IMR-90 (cell line): ENCODE data around the gene NDUFC2. TPM values are rescaled to one million over a fixed set of nuclear protein-coding genes. Genes with fewer than 3 reads are reported as not detected.

Source experiments
- ATAC-seq: fragments of 200-7000 bp; cut with Tn5 transposase; 2 replicates; pipeline ENCODE4 v1.9.1; 2020; ENCODE audit warnings: low read depth, mild to moderate bottlenecking, moderate library complexity
- BruUV-seq: library from RNA; stranded (reverse); fragments of 400-500 nt; replicated peaks from 2 replicates; lab custom pipeline; 2021; lab: Mats Ljungman, UMichigan
- CTCF ChIA-PET: fragments of 300-600 bp; formaldehyde crosslinking; extraction: SDS; loops from one replicate; lab custom pipeline; 2021; ENCODE audit warnings: antibody characterized with exemption; lab: Yijun Ruan, JAX
- POLR2A ChIA-PET: fragments of 300-600 bp; sonication (Branson Sonifier 250); formaldehyde crosslinking; loops from one replicate; lab custom pipeline; 2022; ENCODE audit warnings: antibody characterized with exemption; ENCODE audit not compliant: unreplicated experiment; lab: Charles Lee
- DNase-seq: peaks from one replicate; pipeline ENCODE4 v3.0.0; 2013
- H2AFZ ChIP-seq: replicated peaks from 2 replicates; pipeline ENCODE3; 2013; ENCODE audit warnings: low read length, mild to moderate bottlenecking; ENCODE audit not compliant: poor library complexity
- H2AK5ac ChIP-seq: 2 replicates; pipeline ENCODE4 v1.6.1; 2013; ENCODE audit warnings: low read depth, low read length, inconsistent platforms
- H2AK9ac ChIP-seq: replicated peaks from 2 replicates; pipeline ENCODE3; 2013; ENCODE audit warnings: mild to moderate bottlenecking, low read depth, low read length, moderate library complexity; ENCODE audit not compliant: poor library complexity
- H2BK120ac ChIP-seq: 2 replicates; pipeline ENCODE4 v1.6.1; 2013; ENCODE audit warnings: low read depth, low read length, inconsistent platforms
- H2BK15ac ChIP-seq: 3 replicates; pipeline ENCODE4 v1.6.1; 2013; ENCODE audit warnings: low read depth, low read length, inconsistent platforms
- H2BK20ac ChIP-seq: 2 replicates; pipeline ENCODE4 v1.6.1; 2013; ENCODE audit warnings: low read depth, mild to moderate bottlenecking, inconsistent platforms, low read length, moderate library complexity
- H2BK5ac ChIP-seq: 2 replicates; pipeline ENCODE4 v1.6.1; 2013; ENCODE audit warnings: mild to moderate bottlenecking, low read depth, low read length, inconsistent platforms; ENCODE audit not compliant: poor library complexity, severe bottlenecking
- H3K14ac ChIP-seq: replicated peaks from 2 replicates; pipeline ENCODE4 v1.6.1; 2013; ENCODE audit warnings: low read depth, low read length, inconsistent platforms
- H3K18ac ChIP-seq: 2 replicates; pipeline ENCODE4 v1.6.1; 2013; ENCODE audit warnings: low read depth, low read length, control low read depth
- H3K23ac ChIP-seq: 2 replicates; pipeline ENCODE4 v1.6.1; 2013; ENCODE audit warnings: low read depth, low read length, inconsistent platforms
- H3K27ac ChIP-seq: 2 replicates; pipeline ENCODE4 v1.5.1; 2013; ENCODE audit warnings: mild to moderate bottlenecking, control low read depth, low read length; ENCODE audit not compliant: insufficient read depth
- H3K27me3 ChIP-seq: 2 replicates; pipeline ENCODE4 v1.6.1; 2013; ENCODE audit warnings: low read length; ENCODE audit not compliant: control insufficient read depth, insufficient read depth
- H3K36me3 ChIP-seq: 2 replicates; pipeline ENCODE4 v1.6.1; 2013; ENCODE audit warnings: low read length, mixed read lengths; ENCODE audit not compliant: control insufficient read depth, insufficient read depth
- H3K4ac ChIP-seq: 2 replicates; pipeline ENCODE4 v1.6.1; 2013; ENCODE audit warnings: low read depth, low read length, inconsistent platforms
- H3K4me1 ChIP-seq: 2 replicates; pipeline ENCODE4 v1.6.1; 2013; ENCODE audit warnings: low read length, mixed read lengths; ENCODE audit not compliant: control insufficient read depth, insufficient read depth
- H3K4me2 ChIP-seq: 2 replicates; pipeline ENCODE4 v1.6.1; 2013; ENCODE audit warnings: low read depth, mild to moderate bottlenecking, control low read depth, low read length, moderate library complexity
- H3K4me3 ChIP-seq: 2 replicates; pipeline ENCODE4 v1.5.1; 2013; ENCODE audit warnings: low read depth, mild to moderate bottlenecking, control low read depth, low read length, moderate library complexity; ENCODE audit not compliant: insufficient read depth
- H3K56ac ChIP-seq: 2 replicates; pipeline ENCODE4 v1.6.1; 2013; ENCODE audit warnings: low read length, inconsistent platforms; ENCODE audit not compliant: insufficient read depth; ENCODE audit errors: extremely low read depth
- H3K79me1 ChIP-seq, 2 experiments: 2 replicates each; pipeline ENCODE4 v1.6.1; 2013; ENCODE audit warnings: low read length in 2 of 2, inconsistent platforms in 1 of 2, low read depth in 1 of 2
- H3K9ac ChIP-seq: 2 replicates; pipeline ENCODE4 v1.6.1; 2013; ENCODE audit warnings: low read depth, low read length, control low read depth
- H3K9me1 ChIP-seq: 2 replicates; pipeline ENCODE4 v1.6.1; 2013; ENCODE audit warnings: low read length, inconsistent platforms; ENCODE audit not compliant: insufficient read depth
- H3K9me3 ChIP-seq: 2 replicates; pipeline ENCODE4 v1.6.1; 2013; ENCODE audit warnings: low read length; ENCODE audit not compliant: control insufficient read depth, insufficient read depth
- H4K20me1 ChIP-seq: 2 replicates; pipeline ENCODE4 v1.6.1; 2013; ENCODE audit warnings: low read length, inconsistent platforms; ENCODE audit not compliant: insufficient read depth
- H4K5ac ChIP-seq: 2 replicates; pipeline ENCODE4 v1.6.1; 2013; ENCODE audit warnings: mild to moderate bottlenecking, low read depth, low read length, control low read depth
- H4K8ac ChIP-seq, 2 experiments: 2 replicates each; pipeline ENCODE4 v1.6.1; 2013; ENCODE audit warnings: low read depth in 2 of 2, low read length in 2 of 2, control low read depth in 1 of 2, inconsistent platforms in 1 of 2
- H4K91ac ChIP-seq: 2 replicates; pipeline ENCODE4 v1.6.1; 2013; ENCODE audit warnings: low read depth, low read length, inconsistent platforms; ENCODE audit not compliant: insufficient read depth
- BHLHE40 ChIP-seq: fragments of 150-350 bp; IDR thresholded peaks from 2 replicates; pipeline ENCODE4 v1.6.1; 2016; ENCODE audit warnings: mild to moderate bottlenecking, low read depth, low read length
- CEBPB ChIP-seq: IDR thresholded peaks from 2 replicates; pipeline ENCODE4 v1.6.1; 2012; ENCODE audit warnings: low read depth, low read length, improper control_type of control experiment
- FOS ChIP-seq: fragments of 150-350 bp; IDR thresholded peaks from 2 replicates; pipeline ENCODE4 v1.6.1; 2016; ENCODE audit warnings: low read depth, low read length
- MAFK ChIP-seq: IDR thresholded peaks from 2 replicates; pipeline ENCODE4 v1.6.1; 2012; ENCODE audit warnings: low read depth, low read length, improper control_type of control experiment
- MAZ ChIP-seq: IDR thresholded peaks from 2 replicates; pipeline ENCODE4 v1.6.1; 2012; ENCODE audit warnings: low read depth, mild to moderate bottlenecking, low read length, improper control_type of control experiment, moderate library complexity, borderline replicate concordance
- MXI1 ChIP-seq: IDR thresholded peaks from 2 replicates; pipeline ENCODE4 v1.6.1; 2012; ENCODE audit warnings: low read depth, mild to moderate bottlenecking, low read length, moderate library complexity, borderline replicate concordance
- NFE2L2 ChIP-seq: fragments of 150-350 bp; IDR thresholded peaks from 2 replicates; pipeline ENCODE4 v1.6.1; 2016; ENCODE audit warnings: low read depth, mild to moderate bottlenecking, low read length
- POLR2A ChIP-seq: IDR thresholded peaks from 2 replicates; pipeline ENCODE4 v1.6.1; 2012; ENCODE audit warnings: mild to moderate bottlenecking, low read depth, low read length
- RAD21 ChIP-seq: IDR thresholded peaks from 2 replicates; pipeline ENCODE4 v1.6.1; 2012; ENCODE audit warnings: low read length, improper control_type of control experiment
- RFX5 ChIP-seq: IDR thresholded peaks from 2 replicates; pipeline ENCODE4 v1.8.0; 2012; ENCODE audit warnings: low read depth, mild to moderate bottlenecking, low read length, moderate library complexity
- SMC3 ChIP-seq: fragments of 150-350 bp; IDR thresholded peaks from 2 replicates; pipeline ENCODE4 v1.6.1; 2016; ENCODE audit warnings: low read depth, mild to moderate bottlenecking, antibody characterized with exemption, low read length, moderate library complexity
- USF2 ChIP-seq: fragments of 150-350 bp; IDR thresholded peaks from 2 replicates; pipeline ENCODE4 v1.6.1; 2017; ENCODE audit warnings: mild to moderate bottlenecking, antibody characterized with exemption, low read length, low read depth
- WGBS, 2 experiments: methylation state at CpG; one replicate each; pipeline versions ENCODE4 v1.1.5 to v1.1.7; 2013; ENCODE audit warnings: missing lambda C conversion rate in 2 of 2; ENCODE audit not compliant: insufficient read length in 1 of 2; ENCODE audit errors: extremely low coverage in 2 of 2; 5-methylcytosine and 5-hydroxymethylcytosine counted together
- dilution Hi-C: fragments of 300-500 bp; cut with HindIII; formaldehyde crosslinking; loops from one replicate; pipeline ENCODE4 v1.14.3; 2018; ENCODE audit warnings: low sequenced_read_pairs; ENCODE audit not compliant: unreplicated experiment
- in situ Hi-C: fragments of 300-500 bp; cut with MboI; formaldehyde crosslinking; loops from 3 replicates; pipeline ENCODE4 v1.14.3; 2019; ENCODE audit warnings: low sequenced_read_pairs, inconsistent platforms, mixed read lengths
- intact Hi-C: fragments of 100-400 bp; cut with micrococcal nuclease; formaldehyde crosslinking; loops from 2 replicates; pipeline ENCODE4 v1.10.0; 2022
- polyA plus RNA-seq, 3 experiments: library from polyadenylated mRNA; depleted of rRNA; stranded (reverse); fragments of >200 nt; gene quantifications; 2 replicates each; pipeline ENCODE4 v1.2.3, GENCODE V29; 2012; ENCODE audit warnings: low replicate concordance in 1 of 3
- total RNA-seq: library from RNA; depleted of rRNA; stranded (reverse); fragments of >200 nt; gene quantifications from 2 replicates; pipeline ENCODE4 v1.2.3, GENCODE V29; 2012
- TF ChIP-seq, protein P1 (sequence below): fragments of 150-350 bp; IDR thresholded peaks from 2 replicates; pipeline ENCODE4 v1.6.1; 2016; ENCODE audit warnings: low read depth, mild to moderate bottlenecking, low read length, moderate library complexity, borderline replicate concordance
- TF ChIP-seq, protein P2 (sequence below): conservative IDR thresholded peaks from 2 replicates; pipeline ENCODE4 v1.5.1; 2012; ENCODE audit warnings: mild to moderate bottlenecking, low read depth, low read length, improper control_type of control experiment

Gene NDUFC2
- total and polyA plus RNA-seq, 2 of the 4 experiments (the other 2 are of a cell fraction): 146 to 340 TPM

GRCh38 chr11:78085972-78086371 is 6.3 kb upstream of the NDUFC2 start:
- no peaks in the 10 kb centered on the region for H3K4me1 ChIP-seq
- H3K27me3 ChIP-seq: no peaks in the 10 kb centered on the region
- CTCF ChIA-PET: interaction anchor here (0.9 kb wide), 1 partner anchor 39 kb away, joined by 3 read pairs; no protein-coding TSS in a partner anchor
- dilution Hi-C loops (no loop called here), intact Hi-C loops (no loop called here), in situ Hi-C loops (no loop called here)
- POLR2A ChIA-PET: no interaction called here
- H2BK15ac ChIP-seq: no peak overlapping the region
- H3K4ac ChIP-seq: no peak overlapping the region
- no peak overlapping the region for H3K23ac ChIP-seq
- H4K5ac ChIP-seq: no peak overlapping the region
- H3K27ac ChIP-seq: no peak overlapping the region
- H3K14ac ChIP-seq: no peak overlapping the region
- H3K9ac ChIP-seq: no peak overlapping the region
- no TSS peak for BruUV-seq
- no peak overlapping the region for H3K4me2 ChIP-seq
- H3K18ac ChIP-seq: no peak overlapping the region
- no peak overlapping the region for H2AK5ac ChIP-seq
- H3K79me1 ChIP-seq: no peaks in the 10 kb centered on the region
- no peak overlapping the region for H2BK5ac ChIP-seq
- DNase-seq: no peak
- no peak overlapping the region for H4K8ac ChIP-seq
- H4K91ac ChIP-seq: no peak overlapping the region
- no peak overlapping the region for H3K56ac ChIP-seq
- no peak for ATAC-seq
- H2BK20ac ChIP-seq: no peak overlapping the region
- TF ChIP-seq CEBPB: no peak
- TF ChIP-seq SMC3: no peak
- no peak for TF ChIP-seq POLR2A
- TF ChIP-seq, protein P1, sequence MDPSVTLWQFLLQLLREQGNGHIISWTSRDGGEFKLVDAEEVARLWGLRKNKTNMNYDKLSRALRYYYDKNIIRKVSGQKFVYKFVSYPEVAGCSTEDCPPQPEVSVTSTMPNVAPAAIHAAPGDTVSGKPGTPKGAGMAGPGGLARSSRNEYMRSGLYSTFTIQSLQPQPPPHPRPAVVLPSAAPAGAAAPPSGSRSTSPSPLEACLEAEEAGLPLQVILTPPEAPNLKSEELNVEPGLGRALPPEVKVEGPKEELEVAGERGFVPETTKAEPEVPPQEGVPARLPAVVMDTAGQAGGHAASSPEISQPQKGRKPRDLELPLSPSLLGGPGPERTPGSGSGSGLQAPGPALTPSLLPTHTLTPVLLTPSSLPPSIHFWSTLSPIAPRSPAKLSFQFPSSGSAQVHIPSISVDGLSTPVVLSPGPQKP: no peak
- TF ChIP-seq RAD21: no peak
- TF ChIP-seq NFE2L2: no peak
- TF ChIP-seq, protein P2, sequence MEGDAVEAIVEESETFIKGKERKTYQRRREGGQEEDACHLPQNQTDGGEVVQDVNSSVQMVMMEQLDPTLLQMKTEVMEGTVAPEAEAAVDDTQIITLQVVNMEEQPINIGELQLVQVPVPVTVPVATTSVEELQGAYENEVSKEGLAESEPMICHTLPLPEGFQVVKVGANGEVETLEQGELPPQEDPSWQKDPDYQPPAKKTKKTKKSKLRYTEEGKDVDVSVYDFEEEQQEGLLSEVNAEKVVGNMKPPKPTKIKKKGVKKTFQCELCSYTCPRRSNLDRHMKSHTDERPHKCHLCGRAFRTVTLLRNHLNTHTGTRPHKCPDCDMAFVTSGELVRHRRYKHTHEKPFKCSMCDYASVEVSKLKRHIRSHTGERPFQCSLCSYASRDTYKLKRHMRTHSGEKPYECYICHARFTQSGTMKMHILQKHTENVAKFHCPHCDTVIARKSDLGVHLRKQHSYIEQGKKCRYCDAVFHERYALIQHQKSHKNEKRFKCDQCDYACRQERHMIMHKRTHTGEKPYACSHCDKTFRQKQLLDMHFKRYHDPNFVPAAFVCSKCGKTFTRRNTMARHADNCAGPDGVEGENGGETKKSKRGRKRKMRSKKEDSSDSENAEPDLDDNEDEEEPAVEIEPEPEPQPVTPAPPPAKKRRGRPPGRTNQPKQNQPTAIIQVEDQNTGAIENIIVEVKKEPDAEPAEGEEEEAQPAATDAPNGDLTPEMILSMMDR: no peak
- TF ChIP-seq FOS: no peak
- no peak for TF ChIP-seq MXI1
- TF ChIP-seq USF2: no peak
- TF ChIP-seq BHLHE40: no peak
- no peak for TF ChIP-seq MAZ
- no peak for TF ChIP-seq MAFK
- TF ChIP-seq RFX5: no peak
- H2AK9ac ChIP-seq: no peak overlapping the region
- no peak overlapping the region for H3K4me3 ChIP-seq
- no peaks in the 10 kb centered on the region for H3K9me3 ChIP-seq
- no peak overlapping the region for H2AFZ ChIP-seq
- H3K36me3 ChIP-seq: no peaks in the 10 kb centered on the region
- no CpG with 5 or more reads among the region's 3 CpGs for WGBS, 2 experiments
- H3K9me1 ChIP-seq: no peaks in the 10 kb centered on the region
- no peak overlapping the region for H2BK120ac ChIP-seq
- H4K20me1 ChIP-seq: no peaks in the 10 kb centered on the region
